Keratinocyte (primary cell): ENCODE measurements around the gene SUFU. TPM values are rescaled to one million over a fixed set of nuclear protein-coding genes. Genes with fewer than 3 reads are reported as not detected.

Experiments
- DNase-seq: peaks from one replicate; pipeline ENCODE4 v3.0.0-alpha.2; 2011; ENCODE audit warnings: low read depth, missing footprints, low spot score
- FAIRE-seq: peaks from 2 replicates; lab custom pipeline; 2011; peaks lifted over from hg19 to GRCh38; lab: Jason Lieb, UNC
- H2AFZ ChIP-seq: 2 replicates; pipeline ENCODE4 v1.6.0; 2012; ENCODE audit warnings: low read length, control low read depth, inconsistent platforms; ENCODE audit not compliant: control insufficient read depth
- H3K27ac ChIP-seq: 2 replicates; pipeline ENCODE4 v1.5.1; 2011; ENCODE audit warnings: low read length; ENCODE audit not compliant: control insufficient read depth, insufficient read depth
- H3K27me3 ChIP-seq: 3 replicates; pipeline ENCODE4 v1.6.0; 2011; ENCODE audit warnings: low read length; ENCODE audit not compliant: control insufficient read depth, insufficient read depth; ENCODE audit errors: extremely low read depth
- H3K36me3 ChIP-seq, 2 experiments: 2 replicates in 1 of 2; 3 replicates in 1 of 2; pipeline ENCODE4 v1.5.1; 2011; ENCODE audit warnings: low read length in 2 of 2, mild to moderate bottlenecking in 1 of 2; ENCODE audit not compliant: control insufficient read depth in 2 of 2, insufficient read depth in 2 of 2; ENCODE audit errors: extremely low read depth in 1 of 2
- H3K4me1 ChIP-seq: 3 replicates; pipeline ENCODE4 v1.5.1; 2011; ENCODE audit warnings: low read length; ENCODE audit not compliant: control insufficient read depth, insufficient read depth; ENCODE audit errors: extremely low read depth
- H3K4me2 ChIP-seq: 3 replicates; pipeline ENCODE4 v1.6.0; 2011; ENCODE audit warnings: low read depth, low read length; ENCODE audit not compliant: control insufficient read depth, insufficient read depth; ENCODE audit errors: extremely low read depth
- H3K4me3 ChIP-seq, 3 experiments: fragments of 200-600 bp in 1 of 3; sonication (generic) in 1 of 3; 2 replicates in 2 of 3; 3 replicates in 1 of 3; pipeline ENCODE4 v1.5.1; 2011 to 2016; ENCODE audit warnings: low read length in 3 of 3, mild to moderate bottlenecking in 3 of 3, control low read depth in 2 of 3, inconsistent platforms in 1 of 3, low read depth in 1 of 3, mixed read lengths in 1 of 3, mixed run types in 1 of 3, moderate library complexity in 1 of 3; ENCODE audit not compliant: control insufficient read depth in 2 of 3, insufficient read depth in 2 of 3; ENCODE audit errors: extremely low read depth in 1 of 3
- H3K79me2 ChIP-seq: 2 replicates; pipeline ENCODE4 v1.6.0; 2012; ENCODE audit warnings: low read length; ENCODE audit not compliant: control insufficient read depth, insufficient read depth
- H3K9ac ChIP-seq: 3 replicates; pipeline ENCODE4 v1.6.0; 2011; ENCODE audit warnings: low read length; ENCODE audit not compliant: control insufficient read depth, insufficient read depth; ENCODE audit errors: extremely low read depth
- H3K9me1 ChIP-seq: 3 replicates; pipeline ENCODE4 v1.6.0; 2011; ENCODE audit warnings: low read length; ENCODE audit not compliant: control insufficient read depth, insufficient read depth; ENCODE audit errors: extremely low read depth
- H3K9me3 ChIP-seq: 2 replicates; pipeline ENCODE4 v1.5.1; 2012; ENCODE audit warnings: low read depth, low read length; ENCODE audit not compliant: control insufficient read depth
- H4K20me1 ChIP-seq: 3 replicates; pipeline ENCODE4 v1.6.0; 2011; ENCODE audit warnings: low read length; ENCODE audit not compliant: control insufficient read depth, insufficient read depth; ENCODE audit errors: extremely low read depth
- EZH2 ChIP-seq: IDR thresholded peaks from one replicate; pipeline ENCODE4 v1.6.1; 2012; ENCODE audit warnings: inconsistent platforms, mild to moderate bottlenecking, low read length, moderate library complexity
- dilution Hi-C: fragments of 300-500 bp; cut with MboI; formaldehyde crosslinking; loops from one replicate; pipeline ENCODE4 v1.7.0; 2020; ENCODE audit warnings: low sequenced_read_pairs; ENCODE audit not compliant: extremely low pct_ligation_motif_present
- polyA plus RNA-seq, 5 experiments: library from polyadenylated mRNA; depleted of rRNA in 3 of 5; stranded (reverse) in 3 of 5; stranded (forward) in 1 of 5; unstranded in 1 of 5; fragments of >200 nt; gene quantifications; 1 replicate in 1 of 5; 2 replicates in 3 of 5; 3 replicates in 1 of 5; pipeline versions ENCODE4 v1.2.1 to v1.2.3, GENCODE V29; 2011 to 2012; ENCODE audit warnings: missing spikeins in 2 of 5, low read depth in 1 of 5, low replicate concordance in 1 of 5
- TF ChIP-seq, protein P1 (sequence below), 3 experiments: IDR thresholded peaks in 1 of 3; conservative IDR thresholded peaks in 1 of 3; optimal IDR thresholded peaks in 1 of 3; 2 replicates in 2 of 3; 3 replicates in 1 of 3; pipeline versions ENCODE3 to v1.5.1; 2011; ENCODE audit warnings: low read length in 3 of 3, mild to moderate bottlenecking in 3 of 3, moderate library complexity in 2 of 3, control low read depth in 1 of 3, inconsistent platforms in 1 of 3; ENCODE audit not compliant: insufficient read depth in 2 of 3; ENCODE audit errors: extremely low read depth in 1 of 3

SUFU gene
- polyA plus RNA-seq, 1 donor (not counting 4 experiments of a cell fraction or from before 2014, with no cell fraction given) = 3.7 TPM

- Histone ChIP-seq H3K79me2 (no peaks in the 10 kb centered on the region), H3K9me3 (no peaks in the 10 kb centered on the region), H3K4me3 (no peak overlapping the region), H2AFZ (no peak overlapping the region), H3K36me3 (no peaks in the 10 kb centered on the region), H3K27ac (no peak overlapping the region), H4K20me1 (no peaks in the 10 kb centered on the region), H3K4me1 (no peaks in the 10 kb centered on the region), H3K27me3 (no peaks in the 10 kb centered on the region), H3K4me2 (no peak overlapping the region), H3K9me1 (no peaks in the 10 kb centered on the region), H3K9ac (no peak overlapping the region)
- TF ChIP-seq, protein P1, sequence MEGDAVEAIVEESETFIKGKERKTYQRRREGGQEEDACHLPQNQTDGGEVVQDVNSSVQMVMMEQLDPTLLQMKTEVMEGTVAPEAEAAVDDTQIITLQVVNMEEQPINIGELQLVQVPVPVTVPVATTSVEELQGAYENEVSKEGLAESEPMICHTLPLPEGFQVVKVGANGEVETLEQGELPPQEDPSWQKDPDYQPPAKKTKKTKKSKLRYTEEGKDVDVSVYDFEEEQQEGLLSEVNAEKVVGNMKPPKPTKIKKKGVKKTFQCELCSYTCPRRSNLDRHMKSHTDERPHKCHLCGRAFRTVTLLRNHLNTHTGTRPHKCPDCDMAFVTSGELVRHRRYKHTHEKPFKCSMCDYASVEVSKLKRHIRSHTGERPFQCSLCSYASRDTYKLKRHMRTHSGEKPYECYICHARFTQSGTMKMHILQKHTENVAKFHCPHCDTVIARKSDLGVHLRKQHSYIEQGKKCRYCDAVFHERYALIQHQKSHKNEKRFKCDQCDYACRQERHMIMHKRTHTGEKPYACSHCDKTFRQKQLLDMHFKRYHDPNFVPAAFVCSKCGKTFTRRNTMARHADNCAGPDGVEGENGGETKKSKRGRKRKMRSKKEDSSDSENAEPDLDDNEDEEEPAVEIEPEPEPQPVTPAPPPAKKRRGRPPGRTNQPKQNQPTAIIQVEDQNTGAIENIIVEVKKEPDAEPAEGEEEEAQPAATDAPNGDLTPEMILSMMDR (optimal IDR thresholded peaks at IDR 0.05 in 1 of 3, IDR thresholded peaks at IDR 0.05 in 1 of 3, conservative IDR thresholded peaks at IDR 0.05 in 1 of 3; ENCODE audit: extremely low read depth in 1 of 3, insufficient read depth in 2 of 3, low read length in 3 of 3) = no peak
- TF ChIP-seq EZH2 = no peak
- DNase-seq (no peak), FAIRE-seq (no peak)
- dilution Hi-C loops = no loop called here
Measured at GRCh38 chr10:102537367-102537766, 33.6 kb downstream of the SUFU start.

GRCh38 chr10:102537948-102538347 is 34.2 kb downstream of the SUFU start:
- TF ChIP-seq EZH2 = no peak
- TF ChIP-seq, protein P1 (optimal IDR thresholded peaks at IDR 0.05 in 1 of 3, IDR thresholded peaks at IDR 0.05 in 1 of 3, conservative IDR thresholded peaks at IDR 0.05 in 1 of 3; ENCODE audit: extremely low read depth in 1 of 3, insufficient read depth in 2 of 3, low read length in 3 of 3) = no peak
- peaks cover 4% of the 10 kb centered on the region for H3K4me1 ChIP-seq
- no peak overlapping the region for H3K9ac ChIP-seq
- no peak for FAIRE-seq
- H3K36me3 ChIP-seq = no peaks in the 10 kb centered on the region
- H3K4me2 ChIP-seq = no peak overlapping the region
- no peak overlapping the region for H2AFZ ChIP-seq
- no peak overlapping the region for H3K27ac ChIP-seq
- no peak overlapping the region for H3K4me3 ChIP-seq
- H3K9me1 ChIP-seq = no peaks in the 10 kb centered on the region
- H3K27me3 ChIP-seq = no peaks in the 10 kb centered on the region
- no peak for DNase-seq
- H3K9me3 ChIP-seq = no peaks in the 10 kb centered on the region
- no peaks in the 10 kb centered on the region for H3K79me2 ChIP-seq
- dilution Hi-C loops = no loop called here
- H4K20me1 ChIP-seq = no peaks in the 10 kb centered on the region
